HG03575 (cell line): ENCODE measurements around the gene TRIP11.

Experiments used
- ATAC-seq: cut with Tn5 transposase; IDR thresholded peaks from one replicate; pipeline ENCODE4 v1.9.1; 2021; ENCODE audit not compliant: unreplicated experiment, insufficient number of reproducible peaks, low FRiP score; ENCODE audit errors: extremely low read depth

The TRIP11 gene

GRCh38 chr14:92014040-92014439, 25.8 kb downstream of the TRIP11 start:
- no peak for ATAC-seq

DNA sequence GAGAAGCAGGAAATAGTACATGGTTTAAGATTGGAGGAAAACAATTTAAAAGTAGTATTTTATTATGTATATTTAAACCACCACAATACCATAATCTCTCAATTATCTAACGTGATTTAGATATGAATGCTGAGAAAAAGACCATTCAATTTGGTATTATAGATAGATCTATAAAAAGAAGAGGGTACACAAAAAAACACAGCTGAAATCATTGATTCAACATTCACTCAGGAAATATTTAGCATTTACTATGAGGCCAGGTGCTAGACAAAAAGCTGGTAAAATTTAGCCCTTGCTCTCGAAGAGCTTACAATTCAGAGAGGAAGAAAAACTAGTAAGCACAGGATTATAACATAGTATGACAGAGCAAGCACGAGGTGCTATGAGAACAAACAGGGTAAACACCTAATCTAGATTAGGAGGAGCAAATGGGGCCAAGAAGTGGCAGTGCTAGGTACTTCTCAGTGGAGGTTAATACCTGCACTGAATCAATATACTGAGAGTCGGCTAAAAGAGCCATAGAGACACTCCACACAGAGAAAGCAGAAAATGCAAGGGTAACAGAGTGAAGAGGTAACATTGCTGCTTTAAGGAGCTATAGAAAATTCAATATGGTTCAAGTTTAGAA, 27.6 kb downstream of the TRIP11 start:
- ATAC-seq: no peak

DNA sequence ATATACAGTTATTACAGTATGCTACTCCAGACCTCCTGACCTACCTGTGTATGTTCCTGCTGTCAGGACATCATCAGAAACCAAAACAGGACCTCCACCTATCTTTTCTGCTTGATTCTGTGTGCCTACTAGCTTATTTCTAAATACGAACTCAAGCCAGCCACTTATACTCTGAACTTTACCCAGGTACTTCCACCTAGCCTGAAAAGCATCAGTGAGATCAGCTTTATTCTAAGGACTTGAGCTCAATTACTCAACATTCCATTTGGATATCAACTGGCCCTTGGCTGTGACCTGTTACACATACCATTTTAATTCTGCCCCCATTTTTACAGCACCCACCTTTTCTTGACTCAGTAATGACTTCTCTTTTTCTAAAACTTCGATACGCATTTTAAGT, 29.2 kb downstream of the TRIP11 start:
- no peak for ATAC-seq

GRCh38 chr14:92009604-92010003, 30.3 kb downstream of the TRIP11 start:
- no peak for ATAC-seq

GRCh38 chr14:92005019-92005418, 34.8 kb downstream of the TRIP11 start:
- ATAC-seq: no peak

DNA sequence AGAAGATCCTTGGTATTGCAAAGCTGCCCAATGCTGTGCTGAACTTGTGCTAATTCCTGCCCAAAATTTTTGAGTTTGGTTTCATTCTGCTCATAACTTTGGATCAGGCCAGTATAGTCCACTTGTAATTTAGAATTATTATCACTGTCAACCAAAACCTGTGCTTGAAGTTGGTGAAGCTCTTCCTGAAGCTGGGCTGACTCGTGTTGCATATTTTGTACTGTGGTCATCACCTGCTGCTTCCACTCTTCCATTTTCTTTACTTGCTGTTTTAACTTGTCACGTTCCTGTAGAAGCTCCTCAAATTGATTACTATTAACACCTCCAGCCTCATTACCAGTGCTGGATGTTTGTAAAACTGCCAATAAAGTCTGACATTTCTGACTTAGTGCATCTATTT, 35.8 kb downstream of the TRIP11 start:
- no peak for ATAC-seq

DNA sequence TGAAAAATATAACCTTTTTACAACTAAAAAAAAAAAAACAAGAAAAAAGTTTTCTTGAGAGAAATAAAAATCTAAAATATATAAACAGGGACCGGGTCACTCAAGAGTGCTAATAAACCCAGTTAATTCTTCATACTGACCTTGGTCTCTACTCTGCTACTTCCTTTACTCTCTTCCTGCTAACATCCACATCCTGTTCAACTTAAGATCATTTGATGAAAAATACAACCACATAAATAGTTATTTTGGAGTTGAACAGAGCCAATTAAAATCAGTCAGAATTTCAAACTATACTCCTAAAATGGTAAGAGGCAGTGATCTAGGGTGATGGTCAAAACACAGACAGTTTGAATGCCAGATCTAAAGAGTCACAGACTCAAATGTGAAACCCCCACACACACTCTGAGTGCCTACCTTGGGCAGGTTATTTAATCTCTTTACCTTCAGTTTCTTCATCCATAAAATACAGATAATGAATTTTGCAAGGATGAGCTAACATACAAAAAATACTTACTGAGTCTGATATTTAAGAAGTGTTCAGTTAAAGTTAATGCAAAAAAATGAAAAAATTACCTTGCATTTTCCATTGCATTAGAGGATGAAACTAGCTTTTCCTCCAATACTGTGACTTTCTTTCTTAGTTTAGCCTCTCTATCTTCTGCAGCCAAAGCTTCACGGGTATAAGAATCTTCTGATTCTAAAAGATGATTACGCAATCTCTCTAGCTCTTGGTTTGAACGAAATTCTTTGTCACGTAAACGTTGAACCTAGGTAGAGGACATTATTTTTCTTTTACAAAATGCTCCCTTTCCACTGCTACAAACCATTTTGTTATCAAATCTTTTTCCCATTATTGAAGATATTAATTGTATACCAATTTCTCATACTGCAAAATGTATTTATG, 40.9 kb downstream of the TRIP11 start:
- ATAC-seq: no peak

DNA sequence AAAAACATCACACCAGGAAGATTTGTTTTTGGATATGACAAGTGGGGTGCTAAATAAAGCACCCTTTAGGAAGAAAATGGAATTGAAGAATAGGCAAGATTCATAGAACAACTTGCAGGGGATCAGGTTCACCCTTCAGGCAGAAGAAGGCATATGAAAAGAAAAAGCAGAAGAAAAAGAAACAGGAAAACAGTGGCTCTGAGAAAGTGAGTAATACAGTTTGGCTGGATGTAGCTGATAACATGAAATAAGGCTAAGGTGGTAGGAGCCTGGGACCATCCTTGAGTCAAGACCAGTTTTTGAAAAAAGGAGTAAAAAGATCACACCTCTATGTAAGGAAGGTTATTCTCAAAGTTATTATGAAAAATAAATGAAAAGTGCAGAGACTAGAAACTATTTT, 42.4 kb downstream of the TRIP11 start:
- ATAC-seq: no peak

GRCh38 chr14:91996948-91997371, 42.9 kb downstream of the TRIP11 start:
- ATAC-seq: no peak

DNA sequence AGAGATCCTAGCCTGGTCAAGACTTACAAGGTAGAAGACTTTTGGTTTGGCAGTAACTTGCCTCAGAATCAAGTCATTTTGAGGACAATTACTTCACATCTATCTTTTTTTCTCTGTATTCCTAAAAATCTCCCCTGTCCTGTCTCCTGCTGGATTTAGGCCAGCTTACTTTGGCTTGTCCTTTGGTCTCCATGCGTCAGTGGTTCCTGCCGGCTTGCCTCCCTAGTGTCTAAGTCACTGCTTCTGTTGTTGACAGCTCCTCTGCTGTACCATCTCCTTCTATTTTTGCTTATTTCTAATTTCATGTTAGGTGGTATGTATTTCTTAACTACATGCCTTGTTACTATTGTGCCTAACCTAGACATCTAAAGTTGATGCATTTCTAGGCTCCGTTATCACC, 52.7 kb downstream of the TRIP11 start:
- no peak for ATAC-seq

- ATAC-seq: no peak
These were observed 54.2 kb downstream of the TRIP11 start for GRCh38 chr14:91985521-91986255.

- ATAC-seq: no peak
These were observed 54.9 kb downstream of the TRIP11 start for GRCh38 chr14:91985008-91985407.

- no peak for ATAC-seq
These were observed 56.3 kb downstream of the TRIP11 start for GRCh38 chr14:91983588-91983987.

- peak; percentile 70 for ATAC-seq
These were observed 59.7 kb downstream of the TRIP11 start for GRCh38 chr14:91980157-91980556.

DNA sequence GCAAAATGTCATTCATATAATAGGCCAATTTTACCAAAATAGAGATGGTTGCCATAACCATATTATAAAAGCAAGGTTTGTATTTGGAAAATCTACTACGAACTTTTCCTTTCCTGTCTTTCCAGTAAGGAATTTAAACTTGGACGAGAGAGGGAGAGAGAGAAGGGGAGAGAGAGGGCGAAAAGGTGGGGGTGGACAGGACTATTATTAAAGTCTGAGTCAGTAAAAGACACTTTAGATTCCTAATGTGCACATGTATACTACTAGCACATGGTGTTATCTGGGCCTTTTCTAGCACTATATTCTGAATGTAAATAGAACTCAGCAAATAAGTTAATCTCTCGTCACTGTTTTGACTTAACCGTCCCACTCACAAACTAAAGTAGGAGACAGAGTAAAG, 62.0 kb downstream of the TRIP11 start:
- no peak for ATAC-seq

- ATAC-seq: no peak
These were observed 64.1 kb downstream of the TRIP11 start for GRCh38 chr14:91975763-91976162.

DNA sequence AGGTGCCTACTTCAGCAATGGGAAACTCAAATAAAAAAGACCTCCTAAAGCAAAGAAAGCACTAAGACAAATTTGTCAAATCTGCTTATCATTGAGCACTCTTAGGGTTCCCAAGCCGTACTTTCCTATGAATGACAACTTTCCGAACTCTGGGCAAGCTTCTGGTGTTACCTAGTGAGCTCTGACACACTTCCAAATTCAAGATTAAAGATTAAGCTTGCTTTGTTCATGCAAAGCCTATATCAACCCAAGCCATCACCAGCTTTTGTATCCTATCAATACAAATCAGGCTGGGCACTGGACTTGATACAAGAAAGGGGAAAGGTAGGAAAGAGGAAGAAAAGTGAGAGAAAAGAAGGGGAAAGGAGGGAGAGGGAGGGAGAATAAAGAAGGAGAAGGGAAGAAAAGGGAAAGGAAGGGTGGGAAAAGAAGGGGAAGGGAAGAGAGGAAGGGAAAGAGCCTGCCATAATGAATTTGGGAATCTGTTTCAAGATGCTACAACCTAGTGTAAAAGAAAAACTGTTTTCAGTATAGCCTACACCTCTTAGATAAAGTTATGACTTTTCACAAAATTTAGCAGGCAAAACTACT, 68.6 kb downstream of the TRIP11 start:
- no peak for ATAC-seq

- no peak for ATAC-seq
These were observed 71.6 kb downstream of the TRIP11 start for GRCh38 chr14:91968280-91968679.

GRCh38 chr14:91964724-91965123, 75.1 kb downstream of the TRIP11 start:
- ATAC-seq: no peak
